ENCODE results near the gene NRXN3. TPM values are rescaled to one million over a fixed set of nuclear protein-coding genes. Genes with fewer than 3 reads are reported as not detected.
"Not testable (repeated sequence)": the region's sequence is repeated elsewhere in the genome, so short reads cannot be mapped to it uniquely, and the experiment has no call there.

Gene NRXN3
- total RNA-seq, 1 experiment from 2014 or later = 0.07 TPM

GRCh38 chr14:78451319-78451695, 281.1 kb downstream of the NRXN3 start:
- Histone ChIP-seq H3K4me3 (no peak overlapping the region), H3K9me3 (no peaks in the 10 kb centered on the region), H3K27me3 (no peaks in the 10 kb centered on the region), H3K36me3 (no peaks in the 10 kb centered on the region)
- DNase-seq = no peak

DNA sequence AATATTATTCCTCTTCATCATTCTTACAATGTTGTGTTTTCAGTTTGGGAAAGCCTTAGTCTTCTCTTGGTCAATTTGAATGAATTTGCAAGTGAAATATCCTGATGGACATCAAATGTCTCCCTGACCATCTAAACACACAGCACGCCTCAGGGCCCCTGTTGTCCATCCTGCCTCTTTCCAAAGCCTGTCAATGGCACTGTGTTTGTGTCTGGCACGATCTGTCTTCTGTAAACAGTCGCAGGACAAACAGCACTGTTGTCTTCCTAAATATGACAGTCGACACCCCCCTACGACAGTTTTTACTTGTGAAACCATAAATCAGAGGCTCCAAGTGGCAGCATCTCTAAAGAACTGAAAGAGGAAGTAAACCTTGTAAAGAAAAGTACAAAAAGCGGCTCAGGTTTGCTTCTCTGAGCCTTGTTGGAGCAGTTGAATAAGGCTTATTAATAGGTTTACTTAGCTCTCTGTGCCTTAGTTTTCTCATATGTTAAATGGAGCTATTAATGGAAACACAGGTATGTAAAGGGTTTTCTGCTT, 285.8 kb downstream of the NRXN3 start:
- Histone ChIP-seq H3K4me3 (no peak overlapping the region), H3K36me3 (no peaks in the 10 kb centered on the region), H3K27me3 (no peaks in the 10 kb centered on the region), H3K9me3 (no peaks in the 10 kb centered on the region)
- DNase-seq = no peak

GRCh38 chr14:78469947-78470346, 299.8 kb downstream of the NRXN3 start:
- no peak for DNase-seq
- no peaks in the 10 kb centered on the region for H3K9me3 ChIP-seq
- H3K27me3 ChIP-seq = no peaks in the 10 kb centered on the region
- H3K4me3 ChIP-seq = no peak overlapping the region
- H3K36me3 ChIP-seq = no peaks in the 10 kb centered on the region

- Histone ChIP-seq H3K27me3 (no peaks in the 10 kb centered on the region), H3K9me3 (no peaks in the 10 kb centered on the region), H3K36me3 (no peaks in the 10 kb centered on the region), H3K4me3 (no peak overlapping the region)
- no peak for DNase-seq
Observed at GRCh38 chr14:78479127-78479780, 309.1 kb downstream of the NRXN3 start.

DNA sequence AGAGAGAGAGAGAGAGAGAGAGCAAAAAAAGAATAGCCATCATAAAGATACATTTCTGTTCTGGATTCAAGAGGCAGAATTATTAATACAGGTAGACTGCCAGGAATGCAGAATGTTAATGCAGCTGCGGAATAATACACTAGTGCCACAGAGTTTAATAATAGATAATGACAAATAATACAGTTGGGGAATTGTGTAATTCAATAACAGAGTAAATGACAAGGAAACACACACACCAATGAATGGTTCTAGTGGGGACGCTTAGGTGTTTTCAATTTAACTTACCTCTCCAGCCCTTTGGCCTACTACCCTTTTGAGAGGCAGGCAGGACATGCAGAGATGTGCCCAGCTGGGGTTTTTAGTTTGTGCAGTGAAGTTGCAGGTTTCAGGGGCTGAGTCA, 313.9 kb downstream of the NRXN3 start:
- Histone ChIP-seq H3K9me3 (no peaks in the 10 kb centered on the region), H3K4me3 (no peak overlapping the region), H3K27me3 (no peaks in the 10 kb centered on the region), H3K36me3 (no peaks in the 10 kb centered on the region)
- DNase-seq = no peak

GRCh38 chr14:78486081-78486480, 315.9 kb downstream of the NRXN3 start:
- H3K9me3 ChIP-seq = no peaks in the 10 kb centered on the region
- H3K27me3 ChIP-seq = no peaks in the 10 kb centered on the region
- H3K36me3 ChIP-seq = no peaks in the 10 kb centered on the region
- DNase-seq = no peak
- H3K4me3 ChIP-seq = no peak overlapping the region

- Histone ChIP-seq H3K36me3 (no peaks in the 10 kb centered on the region), H3K9me3 (no peaks in the 10 kb centered on the region), H3K27me3 (no peaks in the 10 kb centered on the region), H3K4me3 (no peak overlapping the region)
- no peak for DNase-seq
Observed at GRCh38 chr14:78486621-78487020, 316.4 kb downstream of the NRXN3 start.

DNA sequence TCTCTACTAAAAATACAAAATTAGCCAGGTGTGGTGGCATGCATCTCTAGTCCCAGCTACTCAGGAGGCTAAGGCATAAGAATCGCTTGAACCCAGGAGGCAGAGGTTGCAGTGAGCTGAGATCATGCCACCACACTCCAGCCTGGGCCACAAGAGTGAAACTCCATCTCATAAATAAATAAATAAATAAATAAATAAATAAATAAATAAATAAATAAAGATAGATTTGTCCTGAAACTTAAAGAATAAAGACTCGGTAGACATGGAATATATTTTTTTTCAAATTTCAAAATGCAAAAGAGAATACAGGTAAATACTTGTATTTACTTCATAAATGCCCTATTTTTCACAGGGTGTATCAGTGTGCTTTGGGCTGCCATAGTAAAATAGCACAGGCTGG, 317.4 kb downstream of the NRXN3 start:
- H3K27me3 ChIP-seq = not testable (repeated sequence)

DNA sequence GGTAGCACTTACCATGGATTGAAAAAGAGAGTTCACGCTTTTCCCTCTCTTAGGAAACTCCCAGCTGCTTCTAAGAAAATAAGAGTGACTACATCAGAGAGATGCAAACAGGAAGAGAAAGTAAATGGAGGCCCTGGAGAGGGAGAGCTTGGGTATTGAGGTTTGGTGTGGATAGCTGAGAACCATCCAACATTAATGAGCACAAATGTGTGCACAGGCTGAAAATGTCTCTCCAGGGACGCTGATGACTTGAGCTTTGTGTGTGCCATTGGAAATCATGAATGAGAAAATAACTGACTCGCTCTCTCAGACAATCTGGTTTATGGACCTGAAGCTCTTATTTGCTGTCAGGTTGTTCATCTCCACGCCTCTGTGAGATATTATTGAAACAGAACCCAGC, 318.8 kb downstream of the NRXN3 start:
- DNase-seq = no peak
- no peak overlapping the region for H3K4me3 ChIP-seq
- no peaks in the 10 kb centered on the region for H3K27me3 ChIP-seq
- no peaks in the 10 kb centered on the region for H3K36me3 ChIP-seq
- no peaks in the 10 kb centered on the region for H3K9me3 ChIP-seq

More for the DNA sequence above, 317.4 kb downstream of the NRXN3 start:
- DNase-seq, H3K36me3 ChIP-seq, H3K9me3 ChIP-seq, H3K4me3 ChIP-seq: not testable (repeated sequence)

- no peaks in the 10 kb centered on the region for H3K27me3 ChIP-seq
- no peak for DNase-seq
- no peaks in the 10 kb centered on the region for H3K9me3 ChIP-seq
- no peaks in the 10 kb centered on the region for H3K36me3 ChIP-seq
- H3K4me3 ChIP-seq = no peak overlapping the region
Observed at GRCh38 chr14:78491048-78491447, 320.9 kb downstream of the NRXN3 start.

- Histone ChIP-seq H3K9me3 (no peaks in the 10 kb centered on the region), H3K4me3 (no peak overlapping the region), H3K36me3 (no peaks in the 10 kb centered on the region), H3K27me3 (no peaks in the 10 kb centered on the region)
- DNase-seq = no peak
Observed at GRCh38 chr14:78498062-78498595, 328.0 kb downstream of the NRXN3 start.

DNA sequence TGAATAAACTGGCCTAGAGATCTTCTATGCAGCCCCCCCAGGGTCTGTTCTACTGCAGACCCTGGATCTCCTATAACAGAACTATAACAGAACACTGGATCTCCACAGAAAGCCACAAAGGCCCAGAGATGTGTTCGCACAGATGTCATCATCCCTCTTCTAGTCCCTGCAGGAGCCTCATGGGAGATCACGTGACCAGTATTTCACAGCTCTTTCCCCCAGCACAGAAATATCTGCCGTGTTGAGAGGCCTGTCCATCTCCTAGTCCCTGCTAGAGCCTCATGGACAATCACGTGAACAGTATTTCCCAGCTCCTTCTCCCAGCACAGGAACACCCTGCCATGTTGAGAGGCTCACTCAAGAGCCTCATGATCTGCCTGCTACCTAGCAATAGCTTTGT, 331.7 kb downstream of the NRXN3 start:
- DNase-seq = no peak
- Histone ChIP-seq H3K27me3 (no peaks in the 10 kb centered on the region), H3K36me3 (no peaks in the 10 kb centered on the region), H3K9me3 (no peaks in the 10 kb centered on the region), H3K4me3 (no peak overlapping the region)

GRCh38 chr14:78508023-78508422, 337.9 kb downstream of the NRXN3 start:
- Histone ChIP-seq H3K4me3 (no peak overlapping the region), H3K36me3 (no peaks in the 10 kb centered on the region), H3K27me3 (no peaks in the 10 kb centered on the region), H3K9me3 (no peaks in the 10 kb centered on the region)
- DNase-seq = no peak

DNA sequence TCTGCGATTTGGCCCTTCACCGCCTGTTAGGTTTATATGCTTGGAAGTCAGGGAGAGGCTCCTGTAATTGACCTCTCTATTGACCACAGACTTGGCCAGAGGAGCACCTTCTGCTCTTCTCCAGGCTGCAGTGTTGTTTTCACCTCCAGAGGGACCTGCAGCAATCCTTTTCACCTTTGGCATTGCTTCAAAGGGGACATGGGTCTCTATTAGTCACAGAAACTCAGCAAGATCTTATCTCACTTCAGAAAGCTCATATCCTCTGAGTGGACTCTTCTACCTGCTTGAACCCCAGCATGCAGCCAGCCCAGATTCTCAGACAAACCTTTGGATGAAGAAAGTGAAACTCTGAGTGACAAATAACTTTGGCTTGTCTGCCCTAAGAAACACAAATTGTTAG, 339.3 kb downstream of the NRXN3 start:
- Histone ChIP-seq H3K36me3 (no peaks in the 10 kb centered on the region), H3K9me3 (no peaks in the 10 kb centered on the region), H3K4me3 (no peak overlapping the region), H3K27me3 (no peaks in the 10 kb centered on the region)
- DNase-seq = no peak

- no peaks in the 10 kb centered on the region for H3K36me3 ChIP-seq
- no peaks in the 10 kb centered on the region for H3K27me3 ChIP-seq
- no peaks in the 10 kb centered on the region for H3K9me3 ChIP-seq
- H3K4me3 ChIP-seq = no peak overlapping the region
- no peak for DNase-seq
Observed at GRCh38 chr14:78512021-78512420, 341.8 kb downstream of the NRXN3 start.

DNA sequence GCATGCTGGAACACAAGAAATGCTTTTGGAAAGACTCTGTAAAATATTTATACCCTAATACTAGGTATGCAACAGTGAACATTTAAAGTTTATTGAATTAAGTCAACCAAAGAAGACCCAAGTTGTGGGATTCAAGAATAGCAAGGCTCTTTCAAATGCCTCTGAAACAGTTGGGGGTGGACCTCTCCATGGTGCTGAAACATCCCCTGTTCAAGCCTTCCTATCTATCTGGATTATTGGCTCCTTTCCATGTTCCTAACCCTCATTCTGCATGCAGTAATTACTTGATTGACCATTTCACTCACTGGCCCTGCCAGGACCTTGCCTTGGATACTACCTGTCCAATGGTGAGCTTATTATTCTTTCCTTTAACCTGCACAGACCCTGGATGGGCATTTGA, 349.7 kb downstream of the NRXN3 start:
- Histone ChIP-seq H3K36me3 (no peaks in the 10 kb centered on the region), H3K27me3 (no peaks in the 10 kb centered on the region), H3K4me3 (no peak overlapping the region), H3K9me3 (no peaks in the 10 kb centered on the region)
- no peak for DNase-seq

DNA sequence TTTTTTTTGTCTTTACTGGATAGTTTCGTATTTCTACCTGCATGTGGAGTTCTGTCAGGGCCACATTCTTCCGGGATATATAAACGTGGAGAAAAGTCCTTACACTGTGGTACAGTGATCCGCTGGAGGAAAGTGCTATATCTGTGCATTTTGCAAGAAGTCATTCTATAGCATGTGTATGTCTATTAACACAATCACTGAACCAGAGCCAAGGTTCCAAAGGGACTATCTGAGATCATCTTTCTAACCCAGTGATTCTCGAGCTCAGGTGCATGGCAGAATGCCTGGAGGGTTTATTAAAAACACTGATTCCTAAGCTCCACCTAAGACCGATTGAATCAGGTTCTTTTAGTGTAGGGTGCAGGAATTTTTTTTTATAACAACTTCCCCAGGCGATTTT, 354.0 kb downstream of the NRXN3 start:
- Histone ChIP-seq H3K9me3 (no peaks in the 10 kb centered on the region), H3K4me3 (no peak overlapping the region), H3K27me3 (no peaks in the 10 kb centered on the region), H3K36me3 (no peaks in the 10 kb centered on the region)
- no peak for DNase-seq

- H3K27me3 ChIP-seq = no peaks in the 10 kb centered on the region
- no peak for DNase-seq
- H3K36me3 ChIP-seq = no peaks in the 10 kb centered on the region
- H3K4me3 ChIP-seq = no peak overlapping the region
- H3K9me3 ChIP-seq = no peaks in the 10 kb centered on the region
Observed at GRCh38 chr14:78524766-78525165, 354.6 kb downstream of the NRXN3 start.

Data from MG63 (cell line).